OCI-LY3 (cell line): ENCODE measurements around the gene PAQR5.
A peak's percentile ranks its signal among the peaks of the same experiment; 100 is the strongest.

Source experiments
- H2AFZ ChIP-seq: fragments of 200-600, 300-600 bp; shearing (Covaris generic); 2 replicates; pipeline ENCODE4 v1.6.0; 2014; ENCODE audit warnings: antibody characterized with exemption, low read depth, low read length
- H3K27ac ChIP-seq: fragments of 200-600, 300-600 bp; sonication (generic); 2 replicates; pipeline ENCODE4 v1.5.1; 2014; ENCODE audit warnings: mild to moderate bottlenecking, low read length, moderate library complexity, mixed read lengths
- H3K27me3 ChIP-seq: fragments of 200-600, 300-600 bp; sonication (generic); 2 replicates; pipeline ENCODE4 v1.6.1; 2014; ENCODE audit warnings: low read depth, low read length, mixed read lengths
- H3K36me3 ChIP-seq: fragments of 200-600, 300-600 bp; sonication (generic); replicated peaks from 2 replicates; pipeline ENCODE3; 2014; ENCODE audit warnings: low read depth, low read length, mixed read lengths
- H3K4me1 ChIP-seq: fragments of 300-600, 200-600 bp; sonication (generic); 2 replicates; pipeline ENCODE4 v1.6.1; 2014; ENCODE audit warnings: low read length, mixed read lengths
- H3K4me2 ChIP-seq: fragments of 200-600, 300-600 bp; sonication (generic); 2 replicates; pipeline ENCODE4 v1.6.1; 2014; ENCODE audit warnings: low read length, mixed read lengths
- H3K4me3 ChIP-seq: fragments of 300-600, 200-600 bp; sonication (generic); 2 replicates; pipeline ENCODE4 v1.5.1; 2014; ENCODE audit warnings: antibody characterized with exemption, mild to moderate bottlenecking, low read length, moderate library complexity
- H3K79me2 ChIP-seq: fragments of 300-600, 200-600 bp; shearing (Covaris generic); 2 replicates; pipeline ENCODE4 v1.6.1; 2014; ENCODE audit warnings: mild to moderate bottlenecking, low read length, mixed read lengths
- H3K9ac ChIP-seq: fragments of 300-600, 200-600 bp; shearing (Covaris generic); 2 replicates; pipeline ENCODE4 v1.6.0; 2014; ENCODE audit warnings: mild to moderate bottlenecking, low read length, moderate library complexity
- H3K9me3 ChIP-seq: fragments of 200-600, 300-600 bp; shearing (Covaris generic); 2 replicates; pipeline ENCODE4 v1.6.1; 2014; ENCODE audit warnings: low read length, mixed read lengths; ENCODE audit not compliant: insufficient read depth
- H4K20me1 ChIP-seq: fragments of 200-600, 300-600 bp; sonication (generic); 2 replicates; pipeline ENCODE4 v1.6.1; 2016; ENCODE audit warnings: low read length, mixed read lengths; ENCODE audit not compliant: insufficient read depth
- EZH2phosphoT487 ChIP-seq: fragments of 200-600 bp; shearing (Covaris generic); IDR thresholded peaks from 2 replicates; pipeline ENCODE4 v1.6.1; 2018; ENCODE audit warnings: antibody characterized with exemption, mixed run types, low read depth
- TF ChIP-seq, protein P1 (sequence below): fragments of 200-600, 300-600 bp; sonication (generic); IDR thresholded peaks from 2 replicates; pipeline ENCODE4 v1.5.1; 2014; ENCODE audit warnings: antibody characterized with exemption, low read length, low read depth

Gene PAQR5

DNA sequence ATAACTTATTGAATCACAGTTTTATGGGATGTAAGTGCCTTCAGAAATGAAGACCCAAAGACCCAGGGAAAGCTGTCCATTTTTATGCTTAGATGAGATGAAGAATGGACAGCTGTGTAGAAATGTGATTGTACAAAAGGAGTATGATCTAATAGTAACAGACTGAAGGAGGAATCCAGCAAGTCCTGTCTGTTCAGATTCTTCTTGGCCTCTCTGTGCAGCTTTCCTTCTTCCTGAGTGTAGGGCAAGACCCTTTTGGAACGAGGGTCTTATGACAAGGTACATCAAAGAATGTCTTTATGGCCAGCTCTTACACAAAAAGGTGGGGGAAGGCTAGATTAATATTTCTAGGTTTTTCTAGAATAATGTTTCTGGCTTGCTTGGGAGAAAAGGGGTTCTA is 114.0 kb downstream of the PAQR5 start:
- no peak overlapping the region for H3K4me2 ChIP-seq

DNA sequence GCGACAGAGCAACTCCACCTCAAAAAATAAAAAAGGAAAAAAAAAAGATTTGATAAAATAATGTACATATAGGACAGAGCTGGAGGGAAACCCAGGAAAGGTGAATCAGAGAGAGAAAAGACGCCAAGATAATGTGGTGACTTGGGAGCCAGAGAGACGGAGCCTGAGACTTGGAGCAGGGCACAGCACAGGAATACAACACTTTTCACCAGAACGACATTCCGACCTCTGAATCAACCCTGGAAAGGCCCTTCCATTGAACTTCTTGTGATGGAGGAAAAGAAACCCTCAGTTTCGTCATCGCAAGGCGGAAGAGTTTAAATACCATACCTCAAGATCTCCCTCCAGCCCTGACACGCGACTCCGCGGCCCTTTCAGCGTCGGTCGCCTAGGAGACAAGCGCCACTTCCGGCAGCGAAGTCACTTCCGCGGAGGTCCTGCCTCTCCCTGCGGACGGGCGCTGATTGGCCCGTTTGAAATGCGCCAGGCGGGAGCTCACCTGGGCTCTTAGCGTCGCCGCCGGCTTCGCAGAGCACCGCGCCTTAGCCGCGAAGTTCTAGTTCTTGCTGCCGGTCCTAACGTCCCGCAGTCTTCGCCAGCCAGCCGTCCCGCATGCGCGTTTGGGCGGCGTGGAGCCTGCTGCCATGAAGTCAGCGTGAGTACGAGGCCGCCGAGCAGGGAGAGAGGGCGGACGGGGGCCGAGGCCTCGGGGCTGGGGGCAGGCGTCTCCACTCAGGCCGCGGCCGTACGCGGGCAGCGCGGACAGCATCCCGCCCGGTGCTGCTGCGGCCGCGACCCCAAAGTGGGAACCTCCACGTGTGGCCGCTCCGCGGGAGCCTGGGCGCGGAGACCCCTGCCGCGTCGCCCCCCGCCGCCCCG is 115.3 kb downstream of the PAQR5 start, which contains the start of gene KIF23:
Gene KIF23 (plus strand): TSS at position 528 of the 879 bp plus-strand sequence. CDS start 117 bp downstream, at position 645.
- Histone ChIP-seq H3K27me3 (no peaks in the 10 kb centered on the region), H3K4me1 (peaks cover 20% of the 10 kb centered on the region), H2AFZ (peak within 1 kb of the TSS; percentile 72), H3K36me3 (peaks cover 22% of the 10 kb centered on the region), H3K27ac (peak within 1 kb of the TSS; percentile 66), H3K4me2 (peak within 1 kb of the TSS; percentile 92), H3K9me3 (no peaks in the 10 kb centered on the region), H3K4me3 (peak within 1 kb of the TSS; percentile 95), H3K79me2 (peaks cover 44% of the 10 kb centered on the region), H4K20me1 (0 out of 2 replicates have a peak, but pooled peaks cover 3% of the 10 kb centered on the region), H3K9ac (peak within 1 kb of the TSS; percentile 94)
- TF ChIP-seq EZH2phosphoT487, result no peak
- TF ChIP-seq, protein P1, sequence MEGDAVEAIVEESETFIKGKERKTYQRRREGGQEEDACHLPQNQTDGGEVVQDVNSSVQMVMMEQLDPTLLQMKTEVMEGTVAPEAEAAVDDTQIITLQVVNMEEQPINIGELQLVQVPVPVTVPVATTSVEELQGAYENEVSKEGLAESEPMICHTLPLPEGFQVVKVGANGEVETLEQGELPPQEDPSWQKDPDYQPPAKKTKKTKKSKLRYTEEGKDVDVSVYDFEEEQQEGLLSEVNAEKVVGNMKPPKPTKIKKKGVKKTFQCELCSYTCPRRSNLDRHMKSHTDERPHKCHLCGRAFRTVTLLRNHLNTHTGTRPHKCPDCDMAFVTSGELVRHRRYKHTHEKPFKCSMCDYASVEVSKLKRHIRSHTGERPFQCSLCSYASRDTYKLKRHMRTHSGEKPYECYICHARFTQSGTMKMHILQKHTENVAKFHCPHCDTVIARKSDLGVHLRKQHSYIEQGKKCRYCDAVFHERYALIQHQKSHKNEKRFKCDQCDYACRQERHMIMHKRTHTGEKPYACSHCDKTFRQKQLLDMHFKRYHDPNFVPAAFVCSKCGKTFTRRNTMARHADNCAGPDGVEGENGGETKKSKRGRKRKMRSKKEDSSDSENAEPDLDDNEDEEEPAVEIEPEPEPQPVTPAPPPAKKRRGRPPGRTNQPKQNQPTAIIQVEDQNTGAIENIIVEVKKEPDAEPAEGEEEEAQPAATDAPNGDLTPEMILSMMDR, result no peak

More for the DNA sequence above, 114.0 kb downstream of the PAQR5 start:
- H3K4me1 ChIP-seq, result peaks cover 20% of the 10 kb centered on the region
- no peaks in the 10 kb centered on the region for H3K9me3 ChIP-seq
- H2AFZ ChIP-seq, result no peak overlapping the region
- no peak overlapping the region for H3K27ac ChIP-seq
- H3K79me2 ChIP-seq, result peaks cover 34% of the 10 kb centered on the region
- H3K36me3 ChIP-seq, result peaks cover 12% of the 10 kb centered on the region
- TF ChIP-seq EZH2phosphoT487, result no peak
- TF ChIP-seq, protein P1, result no peak
- H3K9ac ChIP-seq, result no peak overlapping the region
- H3K4me3 ChIP-seq, result no peak overlapping the region
- no peaks in the 10 kb centered on the region for H3K27me3 ChIP-seq
- H4K20me1 ChIP-seq, result no peaks in the 10 kb centered on the region

DNA sequence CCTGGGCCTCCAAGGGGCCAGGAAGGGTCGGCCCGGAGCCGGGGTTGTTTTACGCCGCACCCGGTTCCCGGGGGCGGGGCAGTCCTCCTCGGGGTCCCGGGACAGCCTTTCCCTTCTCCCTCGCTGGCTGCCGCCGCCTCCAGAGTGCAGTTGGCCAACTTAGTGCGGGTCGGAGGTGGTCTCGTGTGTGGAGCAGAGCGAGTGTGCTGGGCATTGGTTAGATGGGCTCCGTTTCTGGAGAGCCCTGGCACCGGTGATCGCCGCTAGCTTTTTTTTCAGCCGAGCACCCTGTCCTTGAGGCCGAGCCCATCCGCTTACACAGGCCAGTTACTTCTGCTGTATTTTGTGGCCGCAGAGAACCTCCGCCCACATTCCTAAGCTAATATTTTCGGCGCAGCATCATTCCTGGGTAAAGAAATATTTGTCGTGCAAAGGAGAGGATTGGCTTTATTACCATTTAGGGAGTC is 116.0 kb downstream of the PAQR5 start:
- Histone ChIP-seq H3K9me3 (no peaks in the 10 kb centered on the region), H4K20me1 (0 out of 2 replicates have a peak, but pooled peaks cover 3% of the 10 kb centered on the region), H3K36me3 (peaks cover 29% of the 10 kb centered on the region), H3K79me2 (peaks cover 49% of the 10 kb centered on the region), H3K27me3 (no peaks in the 10 kb centered on the region), H3K9ac (peak overlapping the region; percentile 94), H3K4me1 (peaks cover 20% of the 10 kb centered on the region), H3K4me2 (peak overlapping the region; percentile 92), H2AFZ (peak overlapping the region; percentile 72), H3K4me3 (peak overlapping the region; percentile 95), H3K27ac (peak overlapping the region; percentile 66)
- no peak for TF ChIP-seq EZH2phosphoT487
- TF ChIP-seq, protein P1, result no peak

DNA sequence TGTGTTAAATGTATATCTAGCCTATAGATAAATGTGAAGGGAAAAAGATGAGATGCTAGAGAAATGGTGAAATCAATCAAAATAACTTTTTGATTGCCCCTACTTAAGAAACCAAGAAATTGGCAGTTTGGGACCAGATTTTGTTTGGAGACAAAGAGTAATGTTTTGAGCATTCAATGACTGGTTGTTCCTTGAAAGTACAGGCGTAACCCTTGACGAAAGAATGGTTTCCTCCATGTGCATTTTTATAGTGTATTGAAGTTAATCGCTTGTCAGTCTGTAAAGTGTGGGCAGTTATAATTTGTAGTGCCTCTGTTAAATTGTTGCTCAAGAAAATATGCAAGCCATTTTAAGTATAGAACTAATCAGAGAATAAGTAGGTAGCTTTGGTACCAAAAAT is 116.7 kb downstream of the PAQR5 start:
- Histone ChIP-seq H3K4me1 (peaks cover 15% of the 10 kb centered on the region), H4K20me1 (0 out of 2 replicates have a peak, but pooled peaks cover 3% of the 10 kb centered on the region), H3K4me3 (peak overlapping the region; percentile 95), H3K9me3 (no peaks in the 10 kb centered on the region), H2AFZ (no peak overlapping the region), H3K9ac (peak overlapping the region; percentile 94), H3K4me2 (peak overlapping the region; percentile 92), H3K27ac (no peak overlapping the region), H3K79me2 (peaks cover 49% of the 10 kb centered on the region), H3K36me3 (peaks cover 33% of the 10 kb centered on the region), H3K27me3 (no peaks in the 10 kb centered on the region)
- no peak for TF ChIP-seq EZH2phosphoT487
- TF ChIP-seq, protein P1, result no peak
